ENCODE measurements around the gene ZNF662. TPM values are rescaled to one million over a fixed set of nuclear protein-coding genes. Genes with fewer than 3 reads are reported as not detected.

The ZNF662 gene
- polyA plus RNA-seq, 1 experiment, result 1.3 TPM

- CTCF ChIA-PET, result no interaction called here
- peaks cover 6% of the 10 kb centered on the region; the same call in 1 of the 2 replicates for H3K9me3 ChIP-seq (ENCODE audit: control insufficient read depth, insufficient read depth, low read length)
- H3K27me3 ChIP-seq (ENCODE audit: control insufficient read depth, insufficient read depth, low read length), result peaks cover 21% of the 10 kb centered on the region
- POLR2A ChIA-PET, result no interaction called here
- no peak for DNase-seq (ENCODE audit: low read depth, low spot score)
- no peak for TF ChIP-seq CTCF (IDR thresholded peaks at IDR 0.05; ENCODE audit: low read depth, low read length)
- H3K4me3 ChIP-seq (ENCODE audit: low read depth, low read length), result peak overlapping the region; percentile 55
- H3K27ac ChIP-seq (ENCODE audit: low read depth, low read length), result no peak overlapping the region
These were observed 237 bp upstream of the ZNF662 start for GRCh38 chr3:42905740-42906069.

- ChIA-PET POLR2A (no interaction called here), CTCF (no interaction called here)
- H3K27ac ChIP-seq (ENCODE audit: low read depth, low read length), result no peak overlapping the region
- no peak for TF ChIP-seq CTCF (IDR thresholded peaks at IDR 0.05; ENCODE audit: low read depth, low read length)
- H3K4me3 ChIP-seq (ENCODE audit: low read depth, low read length), result peak overlapping the region; percentile 55
- peaks cover 6% of the 10 kb centered on the region; the same call in 1 of the 2 replicates for H3K9me3 ChIP-seq (ENCODE audit: control insufficient read depth, insufficient read depth, low read length)
- H3K27me3 ChIP-seq (ENCODE audit: control insufficient read depth, insufficient read depth, low read length), result peaks cover 21% of the 10 kb centered on the region
- no peak for DNase-seq (ENCODE audit: low read depth, low spot score)
These were observed 874 bp downstream of the ZNF662 start for GRCh38 chr3:42906848-42907183.

DNA sequence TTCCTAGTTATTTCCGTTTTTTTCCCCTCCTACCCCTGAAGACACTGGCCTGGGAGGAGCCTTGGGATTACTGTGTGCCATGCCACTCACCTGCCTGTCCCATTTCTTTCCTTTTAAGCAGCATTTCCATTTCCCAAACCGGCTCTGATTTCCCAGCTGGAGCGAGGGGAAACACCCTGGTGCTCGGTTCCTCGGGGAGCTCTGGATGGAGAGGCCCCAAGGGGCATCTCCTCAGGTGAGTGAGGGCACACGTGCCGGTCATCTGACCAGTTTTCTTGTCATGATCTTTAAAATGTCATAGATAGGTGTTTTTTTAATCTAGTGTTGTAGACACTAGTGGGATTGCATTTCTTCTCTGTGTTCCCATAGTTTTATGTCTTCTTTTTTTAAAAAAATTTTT is 2.7 kb downstream of the ZNF662 start:
- Histone ChIP-seq H3K4me3 (ENCODE audit: low read depth, low read length) (no peak overlapping the region), H3K9me3 (ENCODE audit: control insufficient read depth, insufficient read depth, low read length) (peaks cover 8% of the 10 kb centered on the region), H3K27ac (ENCODE audit: low read depth, low read length) (no peak overlapping the region), H3K27me3 (ENCODE audit: control insufficient read depth, insufficient read depth, low read length) (peaks cover 21% of the 10 kb centered on the region)
- POLR2A ChIA-PET, result no interaction called here
- CTCF ChIA-PET, result no interaction called here
- no peak for DNase-seq (ENCODE audit: low read depth, low spot score)
- no peak for TF ChIP-seq CTCF (IDR thresholded peaks at IDR 0.05; ENCODE audit: low read depth, low read length)

DNA sequence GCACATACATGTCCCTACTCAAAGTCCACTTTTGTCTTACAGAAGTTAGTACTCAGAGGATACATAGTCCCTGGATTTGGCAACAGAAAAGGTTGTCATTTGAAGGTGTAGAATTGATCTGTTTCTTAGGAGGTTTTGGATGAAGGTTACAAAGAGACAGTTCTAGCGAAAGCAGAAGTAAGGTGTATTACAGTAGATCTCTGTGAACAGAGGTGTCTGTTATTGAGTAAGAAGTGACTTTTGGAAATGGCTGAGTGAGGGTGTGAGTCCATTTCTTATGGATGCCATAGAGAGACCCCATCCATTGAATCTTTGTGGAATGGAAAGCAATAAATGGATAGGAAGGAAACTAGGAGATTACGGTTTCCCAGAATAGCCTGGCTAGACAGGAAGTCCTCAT is 5.6 kb downstream of the ZNF662 start:
- DNase-seq (ENCODE audit: low read depth, low spot score), result no peak
- H3K9me3 ChIP-seq (ENCODE audit: control insufficient read depth, insufficient read depth, low read length), result peaks cover 14% of the 10 kb centered on the region
- no peak overlapping the region for H3K4me3 ChIP-seq (ENCODE audit: low read depth, low read length)
- ChIA-PET CTCF (no interaction called here), POLR2A (no interaction called here)
- TF ChIP-seq CTCF (IDR thresholded peaks at IDR 0.05; ENCODE audit: low read depth, low read length), result no peak
- H3K27ac ChIP-seq (ENCODE audit: low read depth, low read length), result no peak overlapping the region
- H3K27me3 ChIP-seq (ENCODE audit: control insufficient read depth, insufficient read depth, low read length), result peaks cover 7% of the 10 kb centered on the region

GRCh38 chr3:42914771-42915515 is 9.0 kb downstream of the ZNF662 start:
- no peak overlapping the region for H3K4me3 ChIP-seq (ENCODE audit: low read depth, low read length)
- TF ChIP-seq CTCF (IDR thresholded peaks at IDR 0.05; ENCODE audit: low read depth, low read length), result no peak
- H3K27ac ChIP-seq (ENCODE audit: low read depth, low read length), result no peak overlapping the region
- CTCF ChIA-PET, result no interaction called here
- DNase-seq (ENCODE audit: low read depth, low spot score), result no peak
- H3K27me3 ChIP-seq (ENCODE audit: control insufficient read depth, insufficient read depth, low read length), result no peaks in the 10 kb centered on the region
- POLR2A ChIA-PET, result no interaction called here
- peaks cover 10% of the 10 kb centered on the region for H3K9me3 ChIP-seq (ENCODE audit: control insufficient read depth, insufficient read depth, low read length)

All from AG04450 (cell line).